GM04503 (cell line): ENCODE data around the gene COX7A1.
"Not testable (repeated sequence)": the region's sequence is repeated elsewhere in the genome, so short reads cannot be mapped to it uniquely, and the experiment has no call there.

Experiments used
- DNase-seq: peaks from one replicate; pipeline ENCODE4 v3.0.0-alpha.2; 2012; ENCODE audit warnings: low read depth

COX7A1 gene

GRCh38 chr19:36152352-36153091 lies at the start of gene COX7A1:
TSS of gene COX7A1 (minus strand) at chr19:36152447. CDS start at chr19:36152407, 40 bp downstream.
- no peak for DNase-seq

- DNase-seq: no peak
Measured at GRCh38 chr19:36201684-36202083, 49.4 kb upstream of the COX7A1 start.

GRCh38 chr19:36198119-36198518 lies 45.9 kb upstream of the COX7A1 start:
- no peak for DNase-seq

GRCh38 chr19:36196249-36196648 lies 44.0 kb upstream of the COX7A1 start:
- DNase-seq: no peak

GRCh38 chr19:36186722-36187121 lies 34.5 kb upstream of the COX7A1 start:
- not testable (repeated sequence) for DNase-seq

- DNase-seq: no peak
Measured at GRCh38 chr19:36183245-36183628, 31.0 kb upstream of the COX7A1 start.

- no peak for DNase-seq
Measured at GRCh38 chr19:36182612-36183244, 30.5 kb upstream of the COX7A1 start.

GRCh38 chr19:36179077-36179476 lies 26.8 kb upstream of the COX7A1 start:
- DNase-seq: not testable (repeated sequence)

GRCh38 chr19:36173846-36174245 lies 21.6 kb upstream of the COX7A1 start:
- DNase-seq: not testable (repeated sequence)

- no peak for DNase-seq
Measured at GRCh38 chr19:36172852-36173251, 20.6 kb upstream of the COX7A1 start.

- DNase-seq: no peak
Measured at GRCh38 chr19:36169084-36169760, 17.0 kb upstream of the COX7A1 start.

- DNase-seq: no peak
Measured at GRCh38 chr19:36163813-36164212, 11.6 kb upstream of the COX7A1 start.

GRCh38 chr19:36160821-36161596 lies 8.8 kb upstream of the COX7A1 start:
- DNase-seq: no peak

- DNase-seq: no peak
Measured at GRCh38 chr19:36153126-36153525, 879 bp upstream of the COX7A1 start.

GRCh38 chr19:36152019-36152351 lies 262 bp downstream of the COX7A1 start:
- no peak for DNase-seq

- no peak for DNase-seq
Measured at GRCh38 chr19:36151144-36152018, 866 bp downstream of the COX7A1 start.

GRCh38 chr19:36150586-36150985 lies 1.7 kb downstream of the COX7A1 start:
- no peak for DNase-seq

- no peak for DNase-seq
Measured at GRCh38 chr19:36149673-36150406, 2.4 kb downstream of the COX7A1 start.

GRCh38 chr19:36144624-36145023 lies 7.6 kb downstream of the COX7A1 start:
- no peak for DNase-seq

- DNase-seq: no peak
Measured at GRCh38 chr19:36142496-36142895, 9.8 kb downstream of the COX7A1 start.

GRCh38 chr19:36142046-36142445 lies 10.2 kb downstream of the COX7A1 start:
- DNase-seq: no peak
